HG02885 (cell line): ENCODE measurements around the gene PODXL.
A peak's percentile ranks its signal among the peaks of the same experiment; 100 is the strongest.
"Not testable (repeated sequence)": the region's sequence is repeated elsewhere in the genome, so short reads cannot be mapped to it uniquely, and the experiment has no call there.

Experiments
- ATAC-seq: cut with Tn5 transposase; IDR thresholded peaks from one replicate; pipeline ENCODE4 v1.9.1; 2021; ENCODE audit warnings: mild to moderate bottlenecking; ENCODE audit not compliant: unreplicated experiment, poor library complexity

PODXL gene

GRCh38 chr7:131515471-131515870 is 41.0 kb downstream of the PODXL start:
- ATAC-seq, result not testable (repeated sequence)

- ATAC-seq, result peak; percentile 95
Observed at GRCh38 chr7:131513245-131514061, 43.0 kb downstream of the PODXL start.

- ATAC-seq, result no peak
Observed at GRCh38 chr7:131511774-131512535, 44.5 kb downstream of the PODXL start.

- ATAC-seq, result no peak
Observed at GRCh38 chr7:131511071-131511470, 45.4 kb downstream of the PODXL start.

- ATAC-seq, result no peak
Observed at GRCh38 chr7:131509781-131510180, 46.6 kb downstream of the PODXL start.

GRCh38 chr7:131508754-131509486 is 47.5 kb downstream of the PODXL start:
- no peak for ATAC-seq

GRCh38 chr7:131507592-131508331 is 48.7 kb downstream of the PODXL start:
- peak; percentile 89 for ATAC-seq

- no peak for ATAC-seq
Observed at GRCh38 chr7:131506597-131506996, 49.8 kb downstream of the PODXL start.

- no peak for ATAC-seq
Observed at GRCh38 chr7:131505636-131506557, 50.5 kb downstream of the PODXL start.

- not testable (repeated sequence) for ATAC-seq
Observed at GRCh38 chr7:131505037-131505620, 51.3 kb downstream of the PODXL start.

GRCh38 chr7:131504157-131504899 is 52.1 kb downstream of the PODXL start:
- no peak for ATAC-seq

GRCh38 chr7:131503639-131504038 is 52.8 kb downstream of the PODXL start:
- ATAC-seq, result no peak

GRCh38 chr7:131502810-131503508 is 53.5 kb downstream of the PODXL start:
- ATAC-seq, result no peak

GRCh38 chr7:131501930-131502685 is 54.3 kb downstream of the PODXL start:
- no peak for ATAC-seq

GRCh38 chr7:131501422-131501821 is 55.0 kb downstream of the PODXL start:
- peak; percentile 89 for ATAC-seq

- ATAC-seq, result no peak
Observed at GRCh38 chr7:131500357-131500756, 56.1 kb downstream of the PODXL start.

GRCh38 chr7:131499801-131500200 is 56.6 kb downstream of the PODXL start:
- ATAC-seq, result no peak
